ENCODE data around the gene SEMA3D. TPM values are rescaled to one million over a fixed set of nuclear protein-coding genes. Genes with fewer than 3 reads are reported as not detected.

SEMA3D gene
- total RNA-seq, 2 donors from 2014 or later = 1.4 to 1.5 TPM

GRCh38 chr7:85144771-85145170 is 42.1 kb downstream of the SEMA3D start:
- Histone ChIP-seq H3K4me1 (no peaks in the 10 kb centered on the region), H3K4me3 (no peak overlapping the region), H3K9me3 (no peaks in the 10 kb centered on the region), H3K36me3 (no peaks in the 10 kb centered on the region), H3K27me3 (no peaks in the 10 kb centered on the region), H3K27ac (no peak overlapping the region)
- DNase-seq (ENCODE audit: low spot score) = no peak
- TF ChIP-seq, protein P1, sequence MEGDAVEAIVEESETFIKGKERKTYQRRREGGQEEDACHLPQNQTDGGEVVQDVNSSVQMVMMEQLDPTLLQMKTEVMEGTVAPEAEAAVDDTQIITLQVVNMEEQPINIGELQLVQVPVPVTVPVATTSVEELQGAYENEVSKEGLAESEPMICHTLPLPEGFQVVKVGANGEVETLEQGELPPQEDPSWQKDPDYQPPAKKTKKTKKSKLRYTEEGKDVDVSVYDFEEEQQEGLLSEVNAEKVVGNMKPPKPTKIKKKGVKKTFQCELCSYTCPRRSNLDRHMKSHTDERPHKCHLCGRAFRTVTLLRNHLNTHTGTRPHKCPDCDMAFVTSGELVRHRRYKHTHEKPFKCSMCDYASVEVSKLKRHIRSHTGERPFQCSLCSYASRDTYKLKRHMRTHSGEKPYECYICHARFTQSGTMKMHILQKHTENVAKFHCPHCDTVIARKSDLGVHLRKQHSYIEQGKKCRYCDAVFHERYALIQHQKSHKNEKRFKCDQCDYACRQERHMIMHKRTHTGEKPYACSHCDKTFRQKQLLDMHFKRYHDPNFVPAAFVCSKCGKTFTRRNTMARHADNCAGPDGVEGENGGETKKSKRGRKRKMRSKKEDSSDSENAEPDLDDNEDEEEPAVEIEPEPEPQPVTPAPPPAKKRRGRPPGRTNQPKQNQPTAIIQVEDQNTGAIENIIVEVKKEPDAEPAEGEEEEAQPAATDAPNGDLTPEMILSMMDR (IDR thresholded peaks at IDR 0.05) = no peak

- H3K4me3 ChIP-seq = no peak overlapping the region
- TF ChIP-seq, protein P1 (IDR thresholded peaks at IDR 0.05) = no peak
- DNase-seq (ENCODE audit: low spot score) = no peak
- no peaks in the 10 kb centered on the region for H3K9me3 ChIP-seq
- H3K27me3 ChIP-seq = no peaks in the 10 kb centered on the region
- H3K4me1 ChIP-seq = no peaks in the 10 kb centered on the region
- no peaks in the 10 kb centered on the region for H3K36me3 ChIP-seq
- no peak overlapping the region for H3K27ac ChIP-seq
These were observed 50.9 kb downstream of the SEMA3D start for GRCh38 chr7:85135977-85136376.

- Histone ChIP-seq H3K27me3 (no peaks in the 10 kb centered on the region), H3K4me1 (no peaks in the 10 kb centered on the region), H3K36me3 (no peaks in the 10 kb centered on the region), H3K27ac (no peak overlapping the region), H3K4me3 (no peak overlapping the region), H3K9me3 (no peaks in the 10 kb centered on the region)
- DNase-seq (ENCODE audit: low spot score) = no peak
- TF ChIP-seq, protein P1 (IDR thresholded peaks at IDR 0.05) = no peak
These were observed 53.3 kb downstream of the SEMA3D start for GRCh38 chr7:85133560-85133959.

- Histone ChIP-seq H3K9me3 (no peaks in the 10 kb centered on the region), H3K4me3 (no peak overlapping the region), H3K27ac (no peak overlapping the region), H3K4me1 (no peaks in the 10 kb centered on the region), H3K36me3 (no peaks in the 10 kb centered on the region), H3K27me3 (no peaks in the 10 kb centered on the region)
- no peak for DNase-seq (ENCODE audit: low spot score)
- TF ChIP-seq, protein P1 (IDR thresholded peaks at IDR 0.05) = no peak
These were observed 53.9 kb downstream of the SEMA3D start for GRCh38 chr7:85133006-85133405.

GRCh38 chr7:85130702-85131101 is 56.2 kb downstream of the SEMA3D start:
- no peaks in the 10 kb centered on the region for H3K9me3 ChIP-seq
- DNase-seq (ENCODE audit: low spot score) = no peak
- TF ChIP-seq, protein P1 (IDR thresholded peaks at IDR 0.05) = no peak

GRCh38 chr7:85126383-85126782 is 60.5 kb downstream of the SEMA3D start:
- Histone ChIP-seq H3K4me1 (no peaks in the 10 kb centered on the region), H3K36me3 (no peaks in the 10 kb centered on the region), H3K27ac (no peak overlapping the region), H3K9me3 (no peaks in the 10 kb centered on the region), H3K4me3 (no peak overlapping the region), H3K27me3 (no peaks in the 10 kb centered on the region)
- TF ChIP-seq, protein P1 (IDR thresholded peaks at IDR 0.05) = no peak
- no peak for DNase-seq (ENCODE audit: low spot score)

More at GRCh38 chr7:85130702-85131101, 56.2 kb downstream of the SEMA3D start:
- H3K27ac ChIP-seq = no peak overlapping the region
- no peaks in the 10 kb centered on the region for H3K27me3 ChIP-seq
- no peaks in the 10 kb centered on the region for H3K36me3 ChIP-seq
- no peak overlapping the region for H3K4me3 ChIP-seq
- no peaks in the 10 kb centered on the region for H3K4me1 ChIP-seq
